Endothelial cell of umbilical vein (primary cell): ENCODE data around the gene XRCC1. TPM values are rescaled to one million over a fixed set of nuclear protein-coding genes. Genes with fewer than 3 reads are reported as not detected.
A peak's percentile ranks its signal among the peaks of the same experiment; 100 is the strongest.

ENCODE experiments used
- BruUV-seq: library from RNA; stranded (reverse); fragments of 400-500 nt; replicated peaks from 2 replicates; lab custom pipeline; 2021; lab: Mats Ljungman, UMichigan
- CTCF ChIA-PET: fragments of 300-600, 350-600 bp; sonication (Branson Sonifier 250); formaldehyde crosslinking; loops from one replicate; lab custom pipeline; 2021; ENCODE audit warnings: antibody characterized with exemption, inconsistent platforms; lab: Charles Lee
- POLR2A ChIA-PET: fragments of 300-600, 350-600 bp; sonication (Branson Sonifier 250); formaldehyde crosslinking; loops from one replicate; lab custom pipeline; 2021; ENCODE audit warnings: antibody characterized with exemption, inconsistent platforms; lab: Charles Lee
- DNase-seq: peaks from one replicate; pipeline ENCODE4 v3.0.0-alpha.2; 2011; ENCODE audit warnings: low read depth, low spot score
- FAIRE-seq: peaks from 2 replicates; lab custom pipeline; 2011; peaks lifted over from hg19 to GRCh38; lab: Jason Lieb, UNC
- H2AFZ ChIP-seq: 2 replicates; pipeline ENCODE4 v1.6.0; 2012; ENCODE audit warnings: low read depth, low read length, control low read depth, inconsistent platforms
- H3K27ac ChIP-seq: 2 replicates; pipeline ENCODE4 v1.5.1; 2011; ENCODE audit warnings: low read depth, mild to moderate bottlenecking, control low read depth, low read length, moderate library complexity; ENCODE audit not compliant: insufficient read depth
- H3K27me3 ChIP-seq, 2 experiments: 2 replicates each; pipeline versions ENCODE4 v1.6.0 to v1.6.1; 2011; ENCODE audit warnings: low read length in 2 of 2, mixed read lengths in 1 of 2; ENCODE audit not compliant: control insufficient read depth in 2 of 2, insufficient read depth in 2 of 2
- H3K36me3 ChIP-seq, 2 experiments: 2 replicates in 1 of 2; 3 replicates in 1 of 2; pipeline ENCODE4 v1.5.1; 2011; ENCODE audit warnings: low read length in 2 of 2, mild to moderate bottlenecking in 1 of 2, moderate library complexity in 1 of 2; ENCODE audit not compliant: control insufficient read depth in 2 of 2, insufficient read depth in 2 of 2; ENCODE audit errors: extremely low read depth in 1 of 2
- H3K4me1 ChIP-seq: 3 replicates; pipeline ENCODE4 v1.5.1; 2011; ENCODE audit warnings: mild to moderate bottlenecking, low read length; ENCODE audit not compliant: control insufficient read depth, insufficient read depth; ENCODE audit errors: extremely low read depth
- H3K4me2 ChIP-seq: 2 replicates; pipeline ENCODE4 v1.6.1; 2011; ENCODE audit warnings: low read length, control low read depth, mixed read lengths; ENCODE audit not compliant: insufficient read depth
- H3K4me3 ChIP-seq, 3 experiments: fragments of 200-600 bp in 1 of 3; sonication (generic), shearing (Covaris generic) in 1 of 3; replicated peaks in 1 of 3; 2 replicates each; pipeline ENCODE4 v1.5.1; 2011 to 2016; ENCODE audit warnings: control low read depth in 3 of 3, low read length in 3 of 3, mild to moderate bottlenecking in 2 of 3, inconsistent platforms in 1 of 3, low read depth in 1 of 3, moderate library complexity in 1 of 3; ENCODE audit not compliant: insufficient read depth in 1 of 3
- H3K79me2 ChIP-seq: 2 replicates; pipeline ENCODE4 v1.6.0; 2012; ENCODE audit warnings: low read length, inconsistent platforms; ENCODE audit not compliant: control insufficient read depth, insufficient read depth
- H3K9ac ChIP-seq: replicated peaks from 2 replicates; pipeline ENCODE3; 2011; ENCODE audit warnings: low read length, control low read depth; ENCODE audit not compliant: insufficient read depth; ENCODE audit errors: extremely low read depth
- H3K9me1 ChIP-seq: replicated peaks from 3 replicates; pipeline ENCODE4 v1.6.0; 2011; ENCODE audit warnings: mild to moderate bottlenecking, low read length; ENCODE audit not compliant: control insufficient read depth, insufficient read depth; ENCODE audit errors: extremely low read depth
- H3K9me3 ChIP-seq: replicated peaks from 2 replicates; pipeline ENCODE4 v1.5.1; 2012; ENCODE audit warnings: low read length, inconsistent platforms; ENCODE audit not compliant: control insufficient read depth, insufficient read depth
- H4K20me1 ChIP-seq: replicated peaks from 2 replicates; pipeline ENCODE3; 2011; ENCODE audit warnings: mild to moderate bottlenecking, low read length; ENCODE audit not compliant: control insufficient read depth, insufficient read depth; ENCODE audit errors: extremely low read depth
- CTCF ChIP-seq, 2 donors: IDR thresholded peaks; 1 replicate in 1 of 2; 2 replicates in 1 of 2; pipeline ENCODE4 v1.5.1; 2011; ENCODE audit warnings: low read length in 2 of 2, mild to moderate bottlenecking in 2 of 2, moderate library complexity in 2 of 2, control low read depth in 1 of 2, inconsistent platforms in 1 of 2, low read depth in 1 of 2; ENCODE audit not compliant: insufficient read depth in 1 of 2; ENCODE audit errors: extremely low read depth in 1 of 2
- EZH2 ChIP-seq: IDR thresholded peaks from 2 replicates; pipeline ENCODE4 v1.6.1; 2012; ENCODE audit warnings: borderline replicate concordance, low read depth, mild to moderate bottlenecking, moderate library complexity, low read length, inconsistent platforms; ENCODE audit not compliant: severe bottlenecking
- FOS ChIP-seq: IDR thresholded peaks from 2 replicates; pipeline ENCODE4 v1.6.1; 2011; ENCODE audit warnings: mild to moderate bottlenecking, low read length, moderate library complexity, borderline replicate concordance; ENCODE audit not compliant: insufficient read depth
- GATA2 ChIP-seq: IDR thresholded peaks from 2 replicates; pipeline ENCODE4 v1.7.0; 2011; ENCODE audit warnings: low read depth, mild to moderate bottlenecking, moderate library complexity, mixed read lengths, low read length; ENCODE audit not compliant: insufficient read length, insufficient read depth
- MYC ChIP-seq: IDR thresholded peaks from one replicate; pipeline ENCODE4 v1.6.1; 2011; ENCODE audit warnings: mild to moderate bottlenecking, low read depth, low read length
- POLR2A ChIP-seq: IDR thresholded peaks from 2 replicates; pipeline ENCODE4 v1.6.1; 2012; ENCODE audit warnings: low read depth, mild to moderate bottlenecking, control low read depth, low read length
- POLR2AphosphoS5 ChIP-seq: IDR thresholded peaks from 2 replicates; pipeline ENCODE4 v1.6.1; 2012; ENCODE audit warnings: low read depth, mild to moderate bottlenecking, control low read depth, low read length, moderate library complexity; ENCODE audit not compliant: insufficient read depth
- dilution Hi-C: fragments of 300-500 bp; cut with MboI; formaldehyde crosslinking; loops from one replicate; pipeline ENCODE4 v1.15.0; 2019; ENCODE audit warnings: low sequenced_read_pairs; ENCODE audit not compliant: extremely low pct_ligation_motif_present
- intact Hi-C: fragments of 100-400 bp; cut with micrococcal nuclease; formaldehyde crosslinking; loops from one replicate; pipeline ENCODE4 v1.10.0; 2022
- polyA plus RNA-seq, 4 experiments: library from polyadenylated mRNA; depleted of rRNA in 3 of 4; stranded (reverse) in 3 of 4; unstranded in 1 of 4; fragments of >200 nt; gene quantifications; 2 replicates each; pipeline versions ENCODE4 v1.2.1 to v1.2.3, GENCODE V29; 2011 to 2012; ENCODE audit warnings: missing spikeins in 1 of 4
- total RNA-seq: library from RNA; stranded (reverse); gene quantifications from 2 replicates; pipeline ENCODE4 v1.2.3, GENCODE V29; 2021
- TF ChIP-seq, protein P1 (sequence below): IDR thresholded peaks from 2 replicates; pipeline ENCODE4 v1.6.1; 2011; ENCODE audit not compliant: insufficient read depth, insufficient read length

Gene XRCC1
- total and polyA plus RNA-seq, 2 donors (not counting 3 experiments of a cell fraction or from before 2014, with no cell fraction given) = 29.5 to 39.3 TPM

DNA sequence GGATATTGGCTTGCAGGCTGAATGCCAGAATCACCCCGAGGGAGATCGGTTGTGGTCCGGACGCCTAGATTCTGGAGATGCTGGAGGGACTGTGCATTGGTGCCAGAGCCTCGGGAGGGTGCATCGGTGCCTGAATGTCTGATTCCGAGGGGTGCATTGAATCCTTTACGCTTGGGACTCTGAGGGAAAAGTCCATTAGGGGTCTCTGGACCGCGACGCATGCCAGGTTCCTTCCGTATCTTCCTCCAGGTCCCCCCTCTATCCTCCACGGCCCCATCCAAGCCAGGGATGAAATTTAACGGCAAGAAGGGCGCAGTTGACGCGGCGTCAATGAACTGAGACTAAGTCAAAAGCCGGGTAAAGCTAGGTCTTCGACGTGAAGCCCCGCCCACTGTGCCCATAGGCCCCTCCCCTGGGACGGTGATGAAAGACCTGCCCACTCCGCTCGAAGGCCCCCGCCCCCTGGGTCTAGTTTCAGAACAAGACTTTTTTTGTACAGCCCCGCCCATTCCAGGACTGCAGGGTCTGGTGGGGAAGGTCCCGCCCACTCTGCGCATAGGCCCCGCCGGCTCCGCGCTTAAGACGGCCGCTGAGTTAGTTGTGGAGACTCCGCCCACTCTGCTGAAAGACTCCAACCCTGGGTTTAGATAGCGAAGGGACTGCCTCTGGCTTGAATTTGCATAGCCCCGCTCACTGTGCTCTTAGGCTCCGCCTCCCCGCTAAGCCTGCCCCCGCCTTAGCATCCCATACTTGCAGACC lies 41.6 kb downstream of the XRCC1 start:
- Histone ChIP-seq H3K4me1 (peaks cover 10% of the 10 kb centered on the region), H3K4me3 (peak overlapping the region; percentile 6 to 61 (median 31)), H3K9me3 (no peaks in the 10 kb centered on the region), H4K20me1 (no peaks in the 10 kb centered on the region), H3K27me3 (no peaks in the 10 kb centered on the region), H3K9me1 (no peaks in the 10 kb centered on the region), H3K79me2 (no peaks in the 10 kb centered on the region), H3K4me2 (peak overlapping the region; percentile 50), H3K9ac (no peak overlapping the region), H2AFZ (peak overlapping the region; percentile 91), H3K27ac (peak overlapping the region; percentile 32), H3K36me3 (no peaks in the 10 kb centered on the region)
- BruUV-seq = no TSS peak
- DNase-seq = peak; percentile 100
- ChIA-PET CTCF (interaction anchor here (1.1 to 6.2 kb wide), 7 partner anchors 9 to 129 kb away, joined by 4 to 118 read pairs (median 18); partner anchors contain the start of genes IRGQ and ZNF576), POLR2A (interaction anchor here (0.6 to 1.3 kb wide), 2 partner anchors 9 to 401 kb away, joined by 3 read pairs; partner anchors contain the start of gene ZNF45)
- intact Hi-C loops (loop anchor here (1.0 to 2.0 kb wide), 5 partner anchors 21 to 222 kb away; partner anchors contain the start of genes IRGQ, PINLYP, XRCC1 and ZNF576), dilution Hi-C loops (no loop called here)
- TF ChIP-seq GATA2 (no peak), POLR2AphosphoS5 (peak; percentile 39), POLR2A (no peak), EZH2 (no peak), MYC (no peak), CTCF (IDR thresholded peaks at IDR 0.05; ENCODE audit: extremely low read depth in 1 of 2, insufficient read depth in 1 of 2, low read depth in 1 of 2, low read length in 2 of 2) (no peak), FOS (no peak)
- TF ChIP-seq, protein P1, sequence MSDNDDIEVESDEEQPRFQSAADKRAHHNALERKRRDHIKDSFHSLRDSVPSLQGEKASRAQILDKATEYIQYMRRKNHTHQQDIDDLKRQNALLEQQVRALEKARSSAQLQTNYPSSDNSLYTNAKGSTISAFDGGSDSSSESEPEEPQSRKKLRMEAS = no peak
- FAIRE-seq = peak; percentile 97
